LNCaP clone FGC (cell line): ENCODE results near the gene NAA30.
"Not testable (repeated sequence)": the region's sequence is repeated elsewhere in the genome, so short reads cannot be mapped to it uniquely, and the experiment has no call there.

Experiments used
- DNase-seq: peaks from one replicate; pipeline ENCODE4 v3.0.0-alpha.2; 2011; ENCODE audit warnings: low read depth
- H3K4me3 ChIP-seq: 2 replicates; pipeline ENCODE4 v1.5.1; 2011; ENCODE audit warnings: mild to moderate bottlenecking, low read depth, low read length, control low read depth
- CTCF ChIP-seq: IDR thresholded peaks from 2 replicates; pipeline ENCODE4 v1.5.1; 2012; ENCODE audit warnings: mild to moderate bottlenecking; ENCODE audit not compliant: control insufficient read depth, insufficient read depth; ENCODE audit errors: extremely low read depth

Gene NAA30

GRCh38 chr14:57390037-57390805, at the start of gene NAA30:
Gene NAA30 (plus strand): TSS chr14:57390586. CDS start chr14:57390958, 372 bp downstream.
- DNase-seq: peak; percentile 92
- no peak for TF ChIP-seq CTCF
- H3K4me3 ChIP-seq: peak within 1 kb of the TSS; percentile 73

GRCh38 chr14:57343545-57344297, 46.7 kb upstream of the NAA30 start:
- not testable (repeated sequence) for H3K4me3 ChIP-seq, DNase-seq

DNA sequence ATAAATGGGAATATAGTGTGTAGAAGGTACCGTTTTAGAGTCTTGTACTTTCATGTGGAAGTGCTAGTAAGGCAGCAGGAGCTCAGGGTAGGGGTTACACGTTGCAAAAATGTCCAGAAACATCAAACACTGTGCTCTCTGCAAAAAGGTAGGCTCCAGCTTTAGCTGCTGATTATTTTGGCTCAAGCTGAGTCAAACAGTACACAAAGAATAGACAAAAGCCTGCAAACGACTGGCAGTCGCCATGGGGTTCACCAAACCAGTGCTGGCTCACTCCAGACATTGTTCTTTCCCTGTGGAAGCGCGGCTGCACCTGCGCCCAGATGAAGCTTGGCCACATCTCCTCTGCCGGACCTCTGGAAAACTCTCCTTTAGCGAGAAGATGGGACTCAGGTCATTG, 45.3 kb upstream of the NAA30 start:
- TF ChIP-seq CTCF: no peak
- H3K4me3 ChIP-seq: no peak overlapping the region
- DNase-seq: no peak

- no peak overlapping the region for H3K4me3 ChIP-seq
- no peak for DNase-seq
- no peak for TF ChIP-seq CTCF
Observed at GRCh38 chr14:57346741-57347140, 43.6 kb upstream of the NAA30 start.

- DNase-seq: no peak
- no peak overlapping the region for H3K4me3 ChIP-seq
- TF ChIP-seq CTCF: no peak
Observed at GRCh38 chr14:57352396-57353170, 37.8 kb upstream of the NAA30 start.

- no peak for DNase-seq
- no peak overlapping the region for H3K4me3 ChIP-seq
- TF ChIP-seq CTCF: no peak
Observed at GRCh38 chr14:57355081-57355800, 35.1 kb upstream of the NAA30 start.
